Right lung (tissue), 5 donors: ENCODE results near the gene FAM185A. TPM values are rescaled to one million over a fixed set of nuclear protein-coding genes. Genes with fewer than 3 reads are reported as not detected.

Source experiments
- polyA plus RNA-seq, 5 donors: library from polyadenylated mRNA; unstranded; fragments of 120-200 nt; gene quantifications; one replicate each; pipeline versions ENCODE4 v1.2.1 to v1.2.3, GENCODE V29; 2013; ENCODE audit warnings: inconsistent platforms in 1 of 5, low replicate concordance in 1 of 5; ENCODE audit not compliant: insufficient read length in 5 of 5, insufficient read depth in 1 of 5

FAM185A gene
- polyA plus RNA-seq, 5 donors = 8.2 to 14.1 (median 13.5) TPM

Other genes with a start within 250 kb of the FAM185A start
- 10 to 100 TPM in 1 of 5 donors, 1 to 10 TPM in 4; 2.4 to 12.2 (median 5.5) TPM for gene RASA4B, start 231.2 kb upstream of the FAM185A start, polyA plus RNA-seq
- 10 to 100 TPM; 12.7 to 19.7 (median 16.6) TPM for gene UPK3BL2, start 205.3 kb upstream of the FAM185A start, polyA plus RNA-seq
- gene SPDYE2, start 197.8 kb upstream of the FAM185A start, polyA plus RNA-seq = 10 to 100 TPM in 1 of 5 donors, 1 to 10 TPM in 4; 2.9 to 14.3 (median 9.7) TPM
- gene POLR2J3, start 176.4 kb upstream of the FAM185A start, polyA plus RNA-seq = 100 to 1,000 TPM in 2 of 5 donors, 10 to 100 TPM in 3; 72.1 to 109 (median 94.3) TPM
- gene RASA4, start 132.2 kb upstream of the FAM185A start, polyA plus RNA-seq = 10 to 100 TPM; 12.9 to 34.7 (median 29.6) TPM
- 10 to 100 TPM; 11.3 to 41.4 (median 21.5) TPM for gene UPK3BL1, start 106.2 kb upstream of the FAM185A start, polyA plus RNA-seq
- 1 to 10 TPM; 1.2 to 3.1 (median 2.0) TPM for gene SPDYE2B, start 98.7 kb upstream of the FAM185A start, polyA plus RNA-seq
- 1 to 10 TPM in 4 of 5 donors, under 1 TPM in 1; 0.53 to 4.8 (median 2.9) TPM for gene POLR2J2, start 77.3 kb upstream of the FAM185A start, polyA plus RNA-seq
- gene LRRC17, start 164.0 kb downstream of the FAM185A start, polyA plus RNA-seq = 100 to 1,000 TPM; 176 to 286 (median 232) TPM